Effector CD8-positive, alpha-beta T cell (primary cell): ENCODE results near the gene FGD3.
"Not testable (repeated sequence)": the region's sequence is repeated elsewhere in the genome, so short reads cannot be mapped to it uniquely, and the experiment has no call there.

Experiments used
- DNase-seq: peaks from one replicate; lab custom pipeline; 2025; lab: John Stamatoyannopoulos, UW

Gene FGD3

GRCh38 chr9:93009337-93010015, 62.2 kb downstream of the FGD3 start:
- DNase-seq = no peak

- no peak for DNase-seq
These were observed 62.7 kb downstream of the FGD3 start for GRCh38 chr9:93010056-93010455.

- no peak for DNase-seq
These were observed 63.4 kb downstream of the FGD3 start for GRCh38 chr9:93010704-93011103.

- no peak for DNase-seq
These were observed 63.8 kb downstream of the FGD3 start for GRCh38 chr9:93011114-93011513.

- DNase-seq = no peak
These were observed 65.9 kb downstream of the FGD3 start for GRCh38 chr9:93012963-93013855.

GRCh38 chr9:93013856-93014582, 66.7 kb downstream of the FGD3 start:
- no peak for DNase-seq

GRCh38 chr9:93015190-93015589, 67.9 kb downstream of the FGD3 start:
- DNase-seq = not testable (repeated sequence)

GRCh38 chr9:93017621-93018020, 70.3 kb downstream of the FGD3 start:
- no peak for DNase-seq

- DNase-seq = no peak
These were observed 72.8 kb downstream of the FGD3 start for GRCh38 chr9:93020151-93020550.

- peak; percentile 19 for DNase-seq
These were observed 73.7 kb downstream of the FGD3 start for GRCh38 chr9:93020771-93021670.

GRCh38 chr9:93022066-93022465, 74.7 kb downstream of the FGD3 start:
- no peak for DNase-seq

- DNase-seq = no peak
These were observed 75.6 kb downstream of the FGD3 start for GRCh38 chr9:93022721-93023520.

- no peak for DNase-seq
These were observed 76.1 kb downstream of the FGD3 start for GRCh38 chr9:93023521-93023815.

GRCh38 chr9:93024646-93024910, 77.3 kb downstream of the FGD3 start:
- DNase-seq = no peak

- DNase-seq = no peak
These were observed 77.8 kb downstream of the FGD3 start for GRCh38 chr9:93024986-93025630.

GRCh38 chr9:93025736-93026135, 78.4 kb downstream of the FGD3 start:
- no peak for DNase-seq

- no peak for DNase-seq
These were observed 79.3 kb downstream of the FGD3 start for GRCh38 chr9:93026640-93027039.

GRCh38 chr9:93027750-93028149, 80.4 kb downstream of the FGD3 start:
- DNase-seq = no peak

- DNase-seq = peak; percentile 52
These were observed 81.2 kb downstream of the FGD3 start for GRCh38 chr9:93028448-93029006.
